Parathyroid adenoma (tissue), 2 donors: ENCODE results near the gene DNM3.

ENCODE experiments used
- H2AFZ ChIP-seq: fragments of 300-600 bp; sonication (generic); one replicate; pipeline ENCODE4 v1.7.0; 2017; ENCODE audit warnings: antibody characterized with exemption, mild to moderate bottlenecking
- H3K27ac ChIP-seq: fragments of 300-600 bp; sonication (generic); one replicate; pipeline ENCODE4 v1.7.0; 2017
- H3K27me3 ChIP-seq: fragments of 300-600 bp; sonication (generic); one replicate; pipeline ENCODE4 v1.7.0; 2017; ENCODE audit warnings: low read length; ENCODE audit not compliant: control insufficient read depth, insufficient read depth
- H3K36me3 ChIP-seq: fragments of 300-600 bp; sonication (generic); one replicate; pipeline ENCODE4 v1.7.0; 2017; ENCODE audit warnings: low read length; ENCODE audit not compliant: control insufficient read depth, insufficient read depth
- H3K4me1 ChIP-seq: fragments of 300-600 bp; sonication (generic); one replicate; pipeline ENCODE4 v1.7.0; 2017; ENCODE audit warnings: control low read depth
- H3K4me2 ChIP-seq: fragments of 300-600 bp; sonication (generic); one replicate; pipeline ENCODE4 v1.7.0; 2017; ENCODE audit warnings: low read length
- H3K4me3 ChIP-seq: fragments of 300-600 bp; sonication (generic); one replicate; pipeline ENCODE4 v1.7.0; 2017; ENCODE audit warnings: low read depth, low read length
- H3K79me2 ChIP-seq: fragments of 300-600 bp; sonication (generic); one replicate; pipeline ENCODE4 v1.7.0; 2017; ENCODE audit warnings: control low read depth
- H3K9ac ChIP-seq: fragments of 300-600 bp; sonication (generic); one replicate; pipeline ENCODE4 v1.7.0; 2017; ENCODE audit warnings: mild to moderate bottlenecking
- H3K9me3 ChIP-seq: fragments of 300-600 bp; sonication (generic); one replicate; pipeline ENCODE4 v1.7.0; 2017; ENCODE audit warnings: low read length; ENCODE audit not compliant: control insufficient read depth
- TF ChIP-seq, protein P1 (sequence below): fragments of 300-600 bp; sonication (generic); IDR thresholded peaks from one replicate; pipeline ENCODE4 v1.7.0; 2017; ENCODE audit warnings: antibody characterized with exemption, mild to moderate bottlenecking
- donor health status: primary hyperparathyroidism.

The DNM3 gene

DNA sequence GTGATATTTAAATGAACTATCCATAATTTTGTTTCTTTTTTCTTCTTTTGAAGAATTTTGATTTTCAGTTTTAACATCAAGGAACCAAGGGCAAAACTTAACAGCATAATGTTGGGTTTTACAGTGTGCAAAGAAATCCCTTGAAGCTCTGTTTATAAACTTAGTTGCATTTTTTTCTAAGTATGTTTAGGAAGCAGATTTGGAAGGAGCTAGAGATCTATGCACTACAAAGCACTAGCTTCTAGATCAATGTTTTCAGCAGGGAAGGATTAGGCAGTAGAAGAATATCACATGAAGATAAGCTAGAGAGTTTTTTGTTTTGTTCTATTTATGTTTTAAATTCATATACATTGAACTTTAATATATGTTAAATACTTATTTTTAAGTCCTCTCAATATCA, 328.5 kb downstream of the DNM3 start:
- TF ChIP-seq, protein P1, sequence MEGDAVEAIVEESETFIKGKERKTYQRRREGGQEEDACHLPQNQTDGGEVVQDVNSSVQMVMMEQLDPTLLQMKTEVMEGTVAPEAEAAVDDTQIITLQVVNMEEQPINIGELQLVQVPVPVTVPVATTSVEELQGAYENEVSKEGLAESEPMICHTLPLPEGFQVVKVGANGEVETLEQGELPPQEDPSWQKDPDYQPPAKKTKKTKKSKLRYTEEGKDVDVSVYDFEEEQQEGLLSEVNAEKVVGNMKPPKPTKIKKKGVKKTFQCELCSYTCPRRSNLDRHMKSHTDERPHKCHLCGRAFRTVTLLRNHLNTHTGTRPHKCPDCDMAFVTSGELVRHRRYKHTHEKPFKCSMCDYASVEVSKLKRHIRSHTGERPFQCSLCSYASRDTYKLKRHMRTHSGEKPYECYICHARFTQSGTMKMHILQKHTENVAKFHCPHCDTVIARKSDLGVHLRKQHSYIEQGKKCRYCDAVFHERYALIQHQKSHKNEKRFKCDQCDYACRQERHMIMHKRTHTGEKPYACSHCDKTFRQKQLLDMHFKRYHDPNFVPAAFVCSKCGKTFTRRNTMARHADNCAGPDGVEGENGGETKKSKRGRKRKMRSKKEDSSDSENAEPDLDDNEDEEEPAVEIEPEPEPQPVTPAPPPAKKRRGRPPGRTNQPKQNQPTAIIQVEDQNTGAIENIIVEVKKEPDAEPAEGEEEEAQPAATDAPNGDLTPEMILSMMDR, result no peak
- Histone ChIP-seq H3K9me3 (no peaks in the 10 kb centered on the region), H3K27me3 (no peaks in the 10 kb centered on the region), H3K4me2 (no peak overlapping the region), H3K4me3 (no peak overlapping the region), H3K9ac (no peak overlapping the region), H3K79me2 (no peaks in the 10 kb centered on the region), H3K4me1 (no peaks in the 10 kb centered on the region), H2AFZ (no peak overlapping the region), H3K27ac (no peak overlapping the region), H3K36me3 (no peaks in the 10 kb centered on the region)

- H3K9ac ChIP-seq, result no peak overlapping the region
These were observed 331.1 kb downstream of the DNM3 start for GRCh38 chr1:172172352-172172831.

GRCh38 chr1:172176206-172176605, 334.9 kb downstream of the DNM3 start:
- Histone ChIP-seq H3K4me2 (no peak overlapping the region), H3K79me2 (no peaks in the 10 kb centered on the region), H3K27me3 (no peaks in the 10 kb centered on the region), H3K36me3 (no peaks in the 10 kb centered on the region), H3K9me3 (no peaks in the 10 kb centered on the region), H3K4me1 (no peaks in the 10 kb centered on the region), H2AFZ (no peak overlapping the region), H3K27ac (no peak overlapping the region), H3K4me3 (no peak overlapping the region), H3K9ac (no peak overlapping the region)
- TF ChIP-seq, protein P1, result no peak

More at GRCh38 chr1:172172352-172172831, 331.1 kb downstream of the DNM3 start:
- H3K36me3 ChIP-seq, result no peaks in the 10 kb centered on the region
- no peak overlapping the region for H3K27ac ChIP-seq
- H3K4me3 ChIP-seq, result no peak overlapping the region
- no peaks in the 10 kb centered on the region for H3K27me3 ChIP-seq
- H3K79me2 ChIP-seq, result no peaks in the 10 kb centered on the region
- no peak overlapping the region for H3K4me2 ChIP-seq
- no peak overlapping the region for H2AFZ ChIP-seq
- TF ChIP-seq, protein P1, result no peak
- no peaks in the 10 kb centered on the region for H3K9me3 ChIP-seq
- no peaks in the 10 kb centered on the region for H3K4me1 ChIP-seq

- Histone ChIP-seq H3K27me3 (no peaks in the 10 kb centered on the region), H3K4me3 (no peak overlapping the region), H3K9ac (no peak overlapping the region), H2AFZ (no peak overlapping the region), H3K4me2 (no peak overlapping the region), H3K4me1 (peaks cover 7% of the 10 kb centered on the region), H3K27ac (no peak overlapping the region), H3K9me3 (no peaks in the 10 kb centered on the region), H3K36me3 (no peaks in the 10 kb centered on the region), H3K79me2 (no peaks in the 10 kb centered on the region)
- TF ChIP-seq, protein P1, result no peak
These were observed 336.6 kb downstream of the DNM3 start for GRCh38 chr1:172177849-172178248.

- H3K4me1 ChIP-seq, result peaks cover 7% of the 10 kb centered on the region
- no peaks in the 10 kb centered on the region for H3K79me2 ChIP-seq
- H2AFZ ChIP-seq, result no peak overlapping the region
- H3K27me3 ChIP-seq, result no peaks in the 10 kb centered on the region
- TF ChIP-seq, protein P1, result no peak
- no peaks in the 10 kb centered on the region for H3K36me3 ChIP-seq
- no peak overlapping the region for H3K9ac ChIP-seq
- H3K27ac ChIP-seq, result no peak overlapping the region
- no peak overlapping the region for H3K4me2 ChIP-seq
- H3K4me3 ChIP-seq, result no peak overlapping the region
- no peaks in the 10 kb centered on the region for H3K9me3 ChIP-seq
These were observed 337.6 kb downstream of the DNM3 start for GRCh38 chr1:172178886-172179285.
